ENCODE data around the gene HPCAL1. TPM values are rescaled to one million over a fixed set of nuclear protein-coding genes. Genes with fewer than 3 reads are reported as not detected.

The HPCAL1 gene
- total RNA-seq, 4 donors from 2014 or later: 26.4 to 45.7 (median 36.9) TPM

DNA sequence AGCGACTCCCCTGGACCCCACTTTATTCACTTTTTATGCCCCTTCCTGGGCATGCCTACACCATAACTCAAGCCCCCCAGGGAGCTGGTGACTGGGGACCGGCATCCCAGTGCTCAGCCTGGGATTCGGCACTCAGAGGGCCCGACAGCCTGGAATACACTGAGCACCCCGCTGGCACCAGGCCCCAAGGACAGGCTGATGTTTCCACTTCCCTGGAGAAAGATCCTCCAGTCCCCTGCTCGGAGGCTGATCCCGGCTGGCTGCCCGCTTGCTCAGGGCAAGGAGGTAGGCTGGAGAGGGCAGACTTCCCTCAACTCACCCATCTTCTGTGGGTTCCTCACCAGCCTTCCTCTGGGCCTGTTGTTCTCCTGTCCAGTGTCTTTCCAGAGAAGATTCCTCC lies 108.9 kb downstream of the HPCAL1 start:
- WGBS, 2 donors: 85 to 91% methylated on average over 8 of the region's 8 CpGs
- no peak for DNase-seq (ENCODE audit: low spot score in 2 of 2)
- H3K4me3 ChIP-seq (ENCODE audit: low read depth, poor library complexity, severe bottlenecking): no peak overlapping the region
- no peak for TF ChIP-seq POLR2A (IDR thresholded peaks at IDR 0.05)
- TF ChIP-seq, protein P1, sequence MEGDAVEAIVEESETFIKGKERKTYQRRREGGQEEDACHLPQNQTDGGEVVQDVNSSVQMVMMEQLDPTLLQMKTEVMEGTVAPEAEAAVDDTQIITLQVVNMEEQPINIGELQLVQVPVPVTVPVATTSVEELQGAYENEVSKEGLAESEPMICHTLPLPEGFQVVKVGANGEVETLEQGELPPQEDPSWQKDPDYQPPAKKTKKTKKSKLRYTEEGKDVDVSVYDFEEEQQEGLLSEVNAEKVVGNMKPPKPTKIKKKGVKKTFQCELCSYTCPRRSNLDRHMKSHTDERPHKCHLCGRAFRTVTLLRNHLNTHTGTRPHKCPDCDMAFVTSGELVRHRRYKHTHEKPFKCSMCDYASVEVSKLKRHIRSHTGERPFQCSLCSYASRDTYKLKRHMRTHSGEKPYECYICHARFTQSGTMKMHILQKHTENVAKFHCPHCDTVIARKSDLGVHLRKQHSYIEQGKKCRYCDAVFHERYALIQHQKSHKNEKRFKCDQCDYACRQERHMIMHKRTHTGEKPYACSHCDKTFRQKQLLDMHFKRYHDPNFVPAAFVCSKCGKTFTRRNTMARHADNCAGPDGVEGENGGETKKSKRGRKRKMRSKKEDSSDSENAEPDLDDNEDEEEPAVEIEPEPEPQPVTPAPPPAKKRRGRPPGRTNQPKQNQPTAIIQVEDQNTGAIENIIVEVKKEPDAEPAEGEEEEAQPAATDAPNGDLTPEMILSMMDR (IDR thresholded peaks at IDR 0.05): no peak
- intact Hi-C loops (cut with DNase I; ENCODE audit: low total_unique reads): no loop called here

DNA sequence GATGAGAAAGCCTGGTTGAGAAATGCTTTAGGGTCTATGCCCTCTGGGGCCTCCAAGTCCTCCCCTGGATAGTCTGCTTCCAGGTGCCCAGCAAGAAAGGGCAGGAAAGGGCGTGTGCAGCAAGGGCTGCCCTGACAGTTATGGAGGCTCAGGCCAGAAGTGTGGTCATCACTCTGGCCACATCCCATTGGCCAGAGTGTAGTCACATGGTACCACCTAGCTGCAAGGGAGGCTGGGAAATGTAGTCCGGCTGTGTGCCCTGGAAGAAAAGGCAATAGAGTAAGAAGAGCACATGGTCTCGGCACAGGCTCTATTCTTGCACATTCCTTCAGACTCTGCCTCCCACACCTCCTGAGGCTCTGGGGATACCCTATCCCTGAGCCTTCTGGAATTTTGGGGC lies 109.7 kb downstream of the HPCAL1 start:
- DNase-seq (ENCODE audit: low spot score in 2 of 2): no peak
- intact Hi-C loops (cut with DNase I; ENCODE audit: low total_unique reads): no loop called here
- TF ChIP-seq, protein P1 (IDR thresholded peaks at IDR 0.05): no peak
- no peak for TF ChIP-seq POLR2A (IDR thresholded peaks at IDR 0.05)
- WGBS, 2 donors: 94 to 96% methylated on average over 3 of the region's 3 CpGs
- H3K4me3 ChIP-seq (ENCODE audit: low read depth, poor library complexity, severe bottlenecking): no peak overlapping the region

DNA sequence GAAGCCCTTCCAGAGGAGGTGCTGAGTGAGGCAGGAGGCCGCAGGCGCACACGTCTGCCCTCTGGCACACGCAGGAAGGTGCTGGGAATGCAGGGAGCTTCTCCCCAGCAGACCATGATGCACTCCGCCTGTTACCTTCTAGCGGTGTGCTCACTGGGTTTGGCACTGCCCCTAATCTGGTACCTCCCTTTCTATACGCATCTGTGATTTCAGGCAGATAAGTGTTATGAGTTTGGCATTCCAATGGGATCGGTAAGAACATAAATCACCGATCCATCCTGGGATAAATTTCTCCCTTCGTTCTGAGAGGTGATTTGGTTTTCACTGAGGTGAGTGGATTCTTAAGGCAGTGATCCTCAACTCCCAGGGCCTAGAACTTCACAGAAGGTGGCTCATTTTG lies 110.8 kb downstream of the HPCAL1 start:
- H3K4me3 ChIP-seq (ENCODE audit: low read depth, poor library complexity, severe bottlenecking): no peak overlapping the region
- intact Hi-C loops (cut with DNase I; ENCODE audit: low total_unique reads): no loop called here
- WGBS, 2 donors: 71 to 74% methylated on average over 10 of the region's 10 CpGs
- TF ChIP-seq, protein P1 (IDR thresholded peaks at IDR 0.05): no peak
- no peak for TF ChIP-seq POLR2A (IDR thresholded peaks at IDR 0.05)
- no peak for DNase-seq (ENCODE audit: low spot score in 2 of 2)

DNA sequence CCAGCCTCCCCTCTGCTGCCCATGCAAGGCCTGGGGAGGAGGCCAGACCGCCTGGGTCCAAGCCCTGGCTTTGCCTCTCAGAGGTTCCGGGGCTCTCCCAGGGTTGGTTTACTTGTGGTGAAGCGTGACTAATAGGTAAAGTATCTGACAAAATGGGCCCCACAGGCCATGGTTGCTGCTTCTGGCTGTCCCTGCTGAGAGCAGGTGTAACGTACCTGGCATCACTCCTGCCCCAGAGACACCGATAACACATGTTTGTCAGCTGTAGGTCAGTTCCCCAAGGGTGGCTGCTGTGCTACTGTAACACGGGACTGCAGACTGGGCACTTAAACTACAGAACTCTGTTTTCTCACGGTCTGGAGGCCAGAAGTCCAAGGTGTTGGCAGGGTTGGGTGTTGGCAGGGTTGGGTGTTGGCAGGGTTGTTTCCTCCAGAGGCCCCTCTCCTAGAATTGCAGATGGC lies 111.3 kb downstream of the HPCAL1 start:
- intact Hi-C loops (cut with DNase I; ENCODE audit: low total_unique reads): no loop called here
- whole genome bisulfite sequencing, 2 donors: 60 to 63% methylated on average over 4 to 7 of the region's 7 CpGs
- no peak overlapping the region for H3K4me3 ChIP-seq (ENCODE audit: low read depth, poor library complexity, severe bottlenecking)
- no peak for DNase-seq (ENCODE audit: low spot score in 2 of 2)
- no peak for TF ChIP-seq POLR2A (IDR thresholded peaks at IDR 0.05)
- TF ChIP-seq, protein P1 (IDR thresholded peaks at IDR 0.05): no peak

DNA sequence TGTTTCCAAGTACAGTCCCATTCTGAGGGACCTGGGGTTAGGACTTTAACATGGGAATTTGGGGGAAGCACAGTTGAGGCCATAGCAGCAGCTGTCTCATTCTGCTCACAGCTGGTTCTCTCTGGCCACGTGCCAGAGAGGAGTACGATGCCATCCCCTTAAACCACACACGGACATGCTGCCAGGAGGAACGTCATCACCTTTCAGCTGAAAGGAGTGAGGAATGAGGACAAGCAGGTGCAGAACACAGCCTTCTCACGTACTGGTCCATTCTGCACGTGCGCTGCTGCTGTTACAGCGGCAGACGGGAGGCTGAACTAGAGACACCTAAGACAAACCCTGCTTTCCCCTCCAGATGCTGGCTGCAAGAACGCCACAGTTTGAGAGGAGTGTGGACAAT lies 111.9 kb downstream of the HPCAL1 start:
- DNase-seq (ENCODE audit: low spot score in 2 of 2): no peak
- intact Hi-C loops (cut with DNase I; ENCODE audit: low total_unique reads): no loop called here
- H3K4me3 ChIP-seq (ENCODE audit: low read depth, poor library complexity, severe bottlenecking): no peak overlapping the region
- TF ChIP-seq, protein P1 (IDR thresholded peaks at IDR 0.05): no peak
- no peak for TF ChIP-seq POLR2A (IDR thresholded peaks at IDR 0.05)
- 68 to 73% methylated on average over 10 of the region's 10 CpGs for WGBS, 2 donors

DNA sequence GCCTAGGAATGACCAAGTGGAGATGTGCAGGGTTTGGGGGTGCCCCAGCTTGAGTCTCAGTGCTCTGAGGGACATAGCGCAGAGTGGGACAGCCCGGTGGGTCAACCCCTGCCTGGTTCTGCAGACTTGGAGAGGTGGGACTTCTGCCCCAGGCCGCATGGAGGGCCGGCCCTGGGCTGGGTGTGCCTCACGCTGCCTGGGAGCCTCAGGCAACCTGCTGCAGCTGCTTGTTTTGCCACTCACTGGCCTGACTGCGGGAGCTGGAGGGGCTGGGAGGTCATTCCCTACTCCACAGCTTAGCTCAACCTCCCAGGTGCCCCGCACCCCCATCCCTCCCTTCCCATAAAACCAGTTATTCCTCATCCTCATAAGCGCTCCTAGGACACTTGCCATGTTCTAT lies 112.3 kb downstream of the HPCAL1 start:
- TF ChIP-seq, protein P1 (IDR thresholded peaks at IDR 0.05): no peak
- no peak for TF ChIP-seq POLR2A (IDR thresholded peaks at IDR 0.05)
- H3K4me3 ChIP-seq (ENCODE audit: low read depth, poor library complexity, severe bottlenecking): no peak overlapping the region
- DNase-seq (ENCODE audit: low spot score in 2 of 2): no peak
- intact Hi-C loops (cut with DNase I; ENCODE audit: low total_unique reads): no loop called here
- 76 to 82% methylated on average over 7 to 8 of the region's 8 CpGs for WGBS, 2 donors

Measured in lower leg skin (tissue), 4 donors.